Sigmoid colon (tissue), 4 donors: ENCODE results near the gene CHN2.

Experiments used
- POLR2AphosphoS5 ChIP-seq, 4 donors: sonication (generic); formaldehyde crosslinking; IDR thresholded peaks; one replicate each; pipeline ENCODE4 v1.6.1; 2017; ENCODE audit warnings: antibody characterized with exemption in 4 of 4
- TF ChIP-seq, protein P1 (sequence below), 4 experiments: fragments of 450-650 bp in 3 of 4; fragments of 200-600 bp in 1 of 4; IDR thresholded peaks; one replicate each; pipeline ENCODE4 v1.5.1; 2016 to 2019; ENCODE audit warnings: antibody characterized with exemption in 4 of 4, mild to moderate bottlenecking in 3 of 4, moderate library complexity in 2 of 4

DNA sequence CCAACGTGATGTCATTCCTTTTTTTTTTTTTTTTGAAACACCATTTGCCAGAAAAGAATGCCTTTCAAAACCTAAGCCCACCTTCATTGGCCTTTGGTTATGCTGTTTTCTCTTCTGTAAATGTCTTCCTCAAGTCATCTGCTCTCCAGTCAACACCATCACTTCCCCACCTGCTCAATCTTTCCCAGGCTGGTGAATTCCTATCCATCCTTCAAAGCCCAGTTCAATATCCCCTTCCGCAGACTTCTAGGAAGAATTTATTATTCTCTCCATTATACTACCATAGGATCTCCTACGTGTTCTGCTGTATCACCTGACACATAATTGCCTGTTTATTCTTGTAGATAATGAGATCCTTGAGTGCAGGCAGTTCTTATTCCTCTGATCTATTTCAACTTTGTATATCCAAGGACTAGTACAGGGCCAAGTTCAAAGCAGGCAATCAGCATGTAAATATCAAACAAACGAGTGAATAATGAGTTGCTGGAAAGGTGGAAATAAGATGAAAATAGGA lies 295.6 kb downstream of the CHN2 start:
- TF ChIP-seq, protein P1, sequence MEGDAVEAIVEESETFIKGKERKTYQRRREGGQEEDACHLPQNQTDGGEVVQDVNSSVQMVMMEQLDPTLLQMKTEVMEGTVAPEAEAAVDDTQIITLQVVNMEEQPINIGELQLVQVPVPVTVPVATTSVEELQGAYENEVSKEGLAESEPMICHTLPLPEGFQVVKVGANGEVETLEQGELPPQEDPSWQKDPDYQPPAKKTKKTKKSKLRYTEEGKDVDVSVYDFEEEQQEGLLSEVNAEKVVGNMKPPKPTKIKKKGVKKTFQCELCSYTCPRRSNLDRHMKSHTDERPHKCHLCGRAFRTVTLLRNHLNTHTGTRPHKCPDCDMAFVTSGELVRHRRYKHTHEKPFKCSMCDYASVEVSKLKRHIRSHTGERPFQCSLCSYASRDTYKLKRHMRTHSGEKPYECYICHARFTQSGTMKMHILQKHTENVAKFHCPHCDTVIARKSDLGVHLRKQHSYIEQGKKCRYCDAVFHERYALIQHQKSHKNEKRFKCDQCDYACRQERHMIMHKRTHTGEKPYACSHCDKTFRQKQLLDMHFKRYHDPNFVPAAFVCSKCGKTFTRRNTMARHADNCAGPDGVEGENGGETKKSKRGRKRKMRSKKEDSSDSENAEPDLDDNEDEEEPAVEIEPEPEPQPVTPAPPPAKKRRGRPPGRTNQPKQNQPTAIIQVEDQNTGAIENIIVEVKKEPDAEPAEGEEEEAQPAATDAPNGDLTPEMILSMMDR (IDR thresholded peaks at IDR 0.05), result no peak
- no peak for TF ChIP-seq POLR2AphosphoS5 (IDR thresholded peaks at IDR 0.05)
